ENCODE results near the gene SPOCK1. TPM values are rescaled to one million over a fixed set of nuclear protein-coding genes. Genes with fewer than 3 reads are reported as not detected.
A peak's percentile ranks its signal among the peaks of the same experiment; 100 is the strongest.

SPOCK1 gene
- total and polyA plus RNA-seq, 12 donors, result 13.7 to 70.3 (median 28.6) TPM

DNA sequence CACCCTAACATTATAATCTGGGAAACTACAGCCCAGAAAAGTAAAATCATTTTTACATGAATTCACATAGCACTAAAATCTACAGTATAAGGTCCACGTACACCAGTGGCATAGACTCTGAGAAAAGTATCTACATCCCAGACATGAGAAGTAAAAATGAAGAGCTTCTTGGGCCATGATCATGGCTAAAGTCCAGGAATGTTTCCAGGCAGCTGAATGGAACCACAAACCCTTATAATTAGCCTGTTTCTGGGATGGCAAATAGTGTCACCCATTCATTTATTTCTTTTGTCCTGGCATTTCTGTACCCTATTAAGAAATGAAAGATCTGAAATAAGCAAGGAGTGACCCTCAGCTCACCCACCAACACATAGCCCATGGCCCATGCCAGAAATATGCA lies 217.9 kb downstream of the SPOCK1 start:
- TF ChIP-seq, protein P1, sequence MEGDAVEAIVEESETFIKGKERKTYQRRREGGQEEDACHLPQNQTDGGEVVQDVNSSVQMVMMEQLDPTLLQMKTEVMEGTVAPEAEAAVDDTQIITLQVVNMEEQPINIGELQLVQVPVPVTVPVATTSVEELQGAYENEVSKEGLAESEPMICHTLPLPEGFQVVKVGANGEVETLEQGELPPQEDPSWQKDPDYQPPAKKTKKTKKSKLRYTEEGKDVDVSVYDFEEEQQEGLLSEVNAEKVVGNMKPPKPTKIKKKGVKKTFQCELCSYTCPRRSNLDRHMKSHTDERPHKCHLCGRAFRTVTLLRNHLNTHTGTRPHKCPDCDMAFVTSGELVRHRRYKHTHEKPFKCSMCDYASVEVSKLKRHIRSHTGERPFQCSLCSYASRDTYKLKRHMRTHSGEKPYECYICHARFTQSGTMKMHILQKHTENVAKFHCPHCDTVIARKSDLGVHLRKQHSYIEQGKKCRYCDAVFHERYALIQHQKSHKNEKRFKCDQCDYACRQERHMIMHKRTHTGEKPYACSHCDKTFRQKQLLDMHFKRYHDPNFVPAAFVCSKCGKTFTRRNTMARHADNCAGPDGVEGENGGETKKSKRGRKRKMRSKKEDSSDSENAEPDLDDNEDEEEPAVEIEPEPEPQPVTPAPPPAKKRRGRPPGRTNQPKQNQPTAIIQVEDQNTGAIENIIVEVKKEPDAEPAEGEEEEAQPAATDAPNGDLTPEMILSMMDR (IDR thresholded peaks at IDR 0.05), result no peak
- DNase-seq (no peak), ATAC-seq (no peak)
- no peaks in the 10 kb centered on the region for H3K27me3 ChIP-seq
- peak overlapping the region in 6 of 10 donors; percentile 54 to 82 (median 60) for H3K27ac ChIP-seq
- H3K36me3 ChIP-seq, result no peaks in the 10 kb centered on the region
- H3K4me1 ChIP-seq, result peaks cover 0 to 41% (median 16%) of the 10 kb centered on the region in 9 donors
- H3K9me3 ChIP-seq, result no peaks in the 10 kb centered on the region
- WGBS, 2 donors, result 60 to 66% methylated on average over 1 of the region's 1 CpG
- no peak overlapping the region for H3K4me3 ChIP-seq
- intact Hi-C loops (cut with DNase I), result loop anchor here in 1 of 10 donors (10.0 kb wide), 1 partner anchor 206 kb away; no protein-coding TSS in a partner anchor

DNA sequence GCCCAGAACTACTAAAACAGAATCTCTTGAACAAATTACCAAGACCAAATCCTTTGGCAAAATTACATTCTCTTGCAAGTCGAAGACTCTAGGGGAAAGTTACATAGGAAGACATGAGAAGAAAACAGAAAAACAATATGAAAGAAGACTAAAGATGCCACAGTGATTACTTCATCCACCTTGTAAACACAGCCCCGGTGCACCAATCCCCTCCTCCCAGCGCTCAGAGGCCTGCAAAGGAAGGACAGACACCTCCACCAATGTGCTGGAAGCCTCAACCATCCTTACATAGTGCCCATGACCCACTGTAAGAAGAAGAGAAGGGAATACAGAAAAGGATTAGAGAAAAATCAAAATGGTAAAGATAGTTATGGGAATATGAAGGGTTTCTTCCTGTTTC lies 218.5 kb downstream of the SPOCK1 start:
- H3K9me3 ChIP-seq, result no peaks in the 10 kb centered on the region
- intact Hi-C loops (cut with DNase I), result loop anchor here in 1 of 10 donors (10.0 kb wide), 1 partner anchor 206 kb away; no protein-coding TSS in a partner anchor
- no peak for ATAC-seq

DNA sequence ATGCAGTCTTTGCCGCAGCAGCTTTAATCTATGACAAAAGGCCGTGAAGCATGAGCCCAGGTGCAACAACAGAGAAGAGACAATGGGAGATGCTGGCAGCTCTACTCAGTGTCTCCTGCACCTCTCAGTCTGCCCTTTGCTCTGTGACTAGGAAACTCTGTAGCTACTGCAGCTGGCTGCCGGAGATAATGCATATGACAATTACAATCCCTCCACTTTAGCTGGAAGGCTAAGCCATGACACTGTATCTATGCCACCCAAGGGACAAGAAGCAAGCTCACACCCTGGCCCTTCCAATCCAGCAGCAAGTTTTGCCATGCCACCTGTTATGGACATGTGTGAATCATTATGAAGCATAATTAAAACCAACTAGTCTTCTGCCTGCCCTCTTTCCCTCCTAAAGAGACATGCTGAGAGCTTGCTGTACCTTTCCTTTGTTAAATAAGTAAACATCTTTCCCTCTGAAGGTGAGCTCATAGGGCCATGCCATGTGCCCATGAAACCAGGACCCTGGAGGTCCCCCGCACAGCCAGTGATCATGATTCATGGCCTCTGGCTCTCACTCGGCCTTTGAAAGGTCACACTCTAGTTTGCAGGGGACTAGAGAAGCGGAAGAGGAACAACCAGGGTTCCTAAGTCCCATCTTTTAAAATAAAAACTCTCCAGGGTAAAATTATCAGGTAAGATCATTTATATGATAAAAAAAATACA lies 219.4 kb downstream of the SPOCK1 start:
- Histone ChIP-seq H3K4me1 (peaks cover 0 to 31% (median 16%) of the 10 kb centered on the region in 9 donors), H3K27me3 (no peaks in the 10 kb centered on the region), H3K4me3 (no peak overlapping the region), H3K36me3 (no peaks in the 10 kb centered on the region), H3K27ac (no peak overlapping the region), H3K9me3 (no peaks in the 10 kb centered on the region)
- DNase-seq (no peak), ATAC-seq (no peak)
- TF ChIP-seq, protein P1 (IDR thresholded peaks at IDR 0.05), result no peak
- intact Hi-C loops (cut with DNase I), result loop anchor here in 1 of 10 donors (10.0 kb wide), 1 partner anchor 205 kb away; no protein-coding TSS in a partner anchor
- WGBS, 2 donors, result 89 to 92% methylated on average over 6 of the region's 6 CpGs

More for the DNA sequence above, 218.5 kb downstream of the SPOCK1 start:
- no peaks in the 10 kb centered on the region for H3K27me3 ChIP-seq
- no peaks in the 10 kb centered on the region for H3K36me3 ChIP-seq
- TF ChIP-seq, protein P1 (IDR thresholded peaks at IDR 0.05), result no peak
- WGBS, 2 donors, result 69 to 76% methylated on average over 3 of the region's 3 CpGs
- H3K4me1 ChIP-seq, result peaks cover 0 to 35% (median 16%) of the 10 kb centered on the region in 9 donors
- no peak overlapping the region for H3K4me3 ChIP-seq
- DNase-seq, result no peak
- peak overlapping the region in 1 of 10 donors; percentile 82 for H3K27ac ChIP-seq

DNA sequence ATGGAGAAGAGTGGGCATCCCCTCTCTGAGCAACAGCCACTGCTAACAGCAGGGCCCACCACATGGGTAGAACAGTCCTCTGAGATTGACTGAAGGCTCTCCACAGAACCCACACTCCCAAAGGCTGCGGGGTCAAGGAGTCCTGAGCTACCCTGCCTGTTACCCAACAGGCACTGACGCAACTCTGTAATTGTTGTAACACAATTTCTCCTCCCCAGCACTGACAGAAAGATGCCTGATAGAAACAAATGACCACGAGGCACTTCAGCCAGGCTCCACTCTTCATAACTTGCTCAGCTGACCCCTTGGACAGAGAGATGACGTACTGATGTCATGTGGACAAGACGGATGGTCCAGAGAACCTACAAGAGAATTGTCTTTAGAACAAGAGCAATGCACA lies 220.7 kb downstream of the SPOCK1 start:
- Histone ChIP-seq H3K27me3 (no peaks in the 10 kb centered on the region), H3K4me3 (no peak overlapping the region), H3K36me3 (no peaks in the 10 kb centered on the region), H3K9me3 (no peaks in the 10 kb centered on the region), H3K27ac (no peak overlapping the region), H3K4me1 (peaks cover 0 to 31% (median 16%) of the 10 kb centered on the region in 9 donors)
- no peak for DNase-seq
- no peak for ATAC-seq
- WGBS, 2 donors, result 86 to 89% methylated on average over 5 of the region's 5 CpGs
- intact Hi-C loops (cut with DNase I), result no loop called here
- TF ChIP-seq, protein P1 (IDR thresholded peaks at IDR 0.05), result no peak
